GM12872 (cell line): Measurements from ENCODE around the gene ZFPL1.

Experiments
- TF ChIP-seq, protein P1 (sequence below): IDR thresholded peaks from 3 replicates; pipeline ENCODE4 v1.5.1; 2011; ENCODE audit warnings: low read depth, mild to moderate bottlenecking, low read length, moderate library complexity; ENCODE audit not compliant: insufficient read depth

Gene ZFPL1

DNA sequence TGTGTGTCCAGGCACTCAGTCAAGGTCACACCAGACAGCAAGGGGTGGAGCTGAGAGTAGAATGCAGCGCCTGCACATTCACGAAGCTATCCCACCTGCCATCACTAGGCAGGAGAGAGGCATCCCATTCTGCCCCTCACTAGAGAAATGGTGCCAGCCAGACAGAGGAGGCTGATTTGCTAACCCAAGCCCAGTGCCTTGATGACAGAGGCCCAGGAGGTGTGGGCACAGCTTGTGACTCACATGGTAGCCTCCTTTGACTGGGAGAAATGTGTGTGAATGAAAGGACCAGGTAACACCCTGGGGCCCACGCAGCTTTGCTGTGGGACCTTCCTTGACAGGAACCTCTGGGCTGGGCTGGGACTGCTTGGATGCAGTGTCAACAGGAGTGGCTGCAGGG, 20.5 kb upstream of the ZFPL1 start:
- TF ChIP-seq, protein P1, sequence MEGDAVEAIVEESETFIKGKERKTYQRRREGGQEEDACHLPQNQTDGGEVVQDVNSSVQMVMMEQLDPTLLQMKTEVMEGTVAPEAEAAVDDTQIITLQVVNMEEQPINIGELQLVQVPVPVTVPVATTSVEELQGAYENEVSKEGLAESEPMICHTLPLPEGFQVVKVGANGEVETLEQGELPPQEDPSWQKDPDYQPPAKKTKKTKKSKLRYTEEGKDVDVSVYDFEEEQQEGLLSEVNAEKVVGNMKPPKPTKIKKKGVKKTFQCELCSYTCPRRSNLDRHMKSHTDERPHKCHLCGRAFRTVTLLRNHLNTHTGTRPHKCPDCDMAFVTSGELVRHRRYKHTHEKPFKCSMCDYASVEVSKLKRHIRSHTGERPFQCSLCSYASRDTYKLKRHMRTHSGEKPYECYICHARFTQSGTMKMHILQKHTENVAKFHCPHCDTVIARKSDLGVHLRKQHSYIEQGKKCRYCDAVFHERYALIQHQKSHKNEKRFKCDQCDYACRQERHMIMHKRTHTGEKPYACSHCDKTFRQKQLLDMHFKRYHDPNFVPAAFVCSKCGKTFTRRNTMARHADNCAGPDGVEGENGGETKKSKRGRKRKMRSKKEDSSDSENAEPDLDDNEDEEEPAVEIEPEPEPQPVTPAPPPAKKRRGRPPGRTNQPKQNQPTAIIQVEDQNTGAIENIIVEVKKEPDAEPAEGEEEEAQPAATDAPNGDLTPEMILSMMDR = no peak

DNA sequence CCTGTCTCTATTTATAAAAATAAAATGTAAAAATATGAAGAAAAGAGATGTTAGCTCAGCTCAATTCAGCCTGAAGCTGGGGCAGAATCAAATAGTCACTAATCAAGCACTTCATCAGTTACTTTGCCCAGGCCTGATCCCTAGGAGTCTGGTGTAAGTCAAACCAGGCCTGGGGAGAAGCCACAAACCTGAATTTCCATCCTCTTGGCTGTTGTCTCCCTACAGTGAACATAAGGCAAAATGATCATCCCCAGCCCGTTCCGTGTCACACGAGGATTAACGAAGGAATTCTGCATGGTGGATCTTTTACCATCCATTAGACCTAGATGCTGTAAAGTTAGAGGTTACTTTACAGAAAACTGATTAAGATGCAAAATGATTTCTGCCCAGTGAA, 19.2 kb upstream of the ZFPL1 start:
- TF ChIP-seq, protein P1 = no peak

DNA sequence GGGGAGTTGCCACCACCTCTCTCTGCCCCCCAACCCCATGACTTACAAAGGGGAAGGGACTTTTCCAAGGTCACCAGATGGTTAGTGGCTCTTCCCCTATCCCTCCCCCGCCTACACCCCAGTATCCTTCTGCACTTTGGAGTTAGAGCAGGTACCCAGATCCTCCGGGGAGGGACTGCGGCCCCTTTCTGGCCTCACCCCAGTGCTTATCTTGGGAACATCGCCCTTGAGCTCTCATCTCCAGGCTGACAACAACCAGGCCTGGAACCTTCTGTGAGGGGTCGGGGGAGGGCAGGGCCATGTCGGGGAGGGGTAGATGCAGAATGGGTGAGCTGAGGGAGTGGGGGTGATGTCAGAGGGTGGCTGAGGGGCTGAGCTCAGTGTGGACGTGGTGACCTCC, 18.2 kb upstream of the ZFPL1 start:
- TF ChIP-seq, protein P1 = no peak

DNA sequence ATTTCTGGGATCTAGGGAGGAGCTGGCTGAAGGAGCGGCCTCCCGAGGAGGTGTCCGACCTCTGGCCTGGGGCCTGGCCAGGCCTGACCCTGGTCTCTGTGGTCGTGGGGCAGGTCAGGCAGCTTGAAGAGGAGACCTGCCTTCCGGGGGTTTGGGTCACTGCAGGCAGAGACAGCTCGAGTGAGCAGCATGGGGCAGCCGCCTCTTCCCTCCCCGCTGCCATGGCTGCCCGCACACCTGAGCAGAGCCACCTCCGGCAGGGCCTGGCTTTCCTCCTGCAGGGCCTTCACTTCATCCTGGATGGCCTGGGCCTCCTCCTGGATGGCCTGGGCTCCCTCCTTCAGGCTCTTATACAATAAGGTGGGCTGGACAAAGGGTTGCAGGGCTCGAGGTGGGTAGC, 17.7 kb upstream of the ZFPL1 start:
- TF ChIP-seq, protein P1 = no peak

DNA sequence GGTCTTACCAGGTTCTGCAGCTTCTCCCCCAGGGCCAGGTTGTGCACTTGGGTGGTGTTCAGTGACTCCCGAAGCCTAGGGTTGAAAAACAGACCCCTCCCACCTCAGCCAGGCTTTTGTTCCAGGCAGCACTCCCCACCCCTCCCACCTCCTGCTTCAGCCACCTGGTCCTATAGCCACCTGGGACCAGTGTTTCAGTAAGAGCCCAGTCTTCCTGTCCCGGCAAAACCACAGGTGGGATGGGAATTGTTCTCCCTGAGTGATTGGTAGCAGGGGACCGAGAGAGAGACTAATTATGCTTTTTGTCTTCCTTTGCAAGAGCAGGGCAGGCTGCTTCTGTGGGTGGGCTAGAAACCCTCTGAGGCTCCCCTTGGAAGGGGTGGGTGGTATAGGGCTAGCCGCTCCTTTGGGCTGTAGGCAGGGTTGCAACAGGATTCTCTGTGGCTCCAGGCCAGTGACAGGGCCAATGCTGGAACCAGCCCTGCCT, 17.2 kb upstream of the ZFPL1 start:
- TF ChIP-seq, protein P1 = no peak

DNA sequence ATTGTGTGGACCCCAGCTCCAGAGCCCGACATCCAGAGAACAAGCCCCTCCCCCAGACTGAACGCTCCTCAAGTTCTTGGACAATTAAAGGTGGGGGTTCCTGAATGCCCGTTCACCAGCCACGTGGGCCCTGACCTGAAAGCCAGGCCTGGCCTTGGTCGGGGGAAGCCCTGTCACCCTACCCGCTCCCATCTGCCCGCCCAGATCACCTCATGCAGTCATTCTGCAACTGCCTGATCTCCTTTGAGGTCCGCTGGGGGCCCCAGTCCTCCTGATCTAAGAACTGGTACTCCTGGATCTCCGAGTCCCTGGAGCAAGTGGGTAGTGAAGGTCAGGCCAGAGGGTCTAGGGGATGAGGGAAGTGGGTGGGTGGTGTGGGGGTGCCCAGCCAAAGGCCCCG, 16.6 kb upstream of the ZFPL1 start:
- TF ChIP-seq, protein P1 = no peak

DNA sequence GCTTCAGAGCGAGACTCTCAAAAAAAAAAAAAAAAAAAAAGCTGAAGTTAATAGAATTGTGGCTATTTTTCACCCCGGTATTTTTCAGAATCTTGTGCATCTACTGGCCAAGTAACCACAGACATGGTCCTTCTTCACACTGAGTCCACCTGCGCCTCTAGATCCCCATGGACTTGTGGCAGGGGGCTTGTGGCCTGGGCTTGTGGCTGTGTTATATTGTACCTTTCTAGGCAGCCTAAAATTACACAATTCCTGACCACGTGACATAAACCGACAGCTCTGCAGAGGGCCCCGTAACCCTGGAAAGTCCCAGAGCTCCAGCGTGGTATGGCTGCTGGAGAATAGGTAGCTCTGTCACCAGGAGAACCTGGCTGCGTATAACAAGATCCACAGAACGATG, 14.8 kb upstream of the ZFPL1 start:
- TF ChIP-seq, protein P1 = no peak
